ENCODE measurements around the gene IL11RA.

DNA sequence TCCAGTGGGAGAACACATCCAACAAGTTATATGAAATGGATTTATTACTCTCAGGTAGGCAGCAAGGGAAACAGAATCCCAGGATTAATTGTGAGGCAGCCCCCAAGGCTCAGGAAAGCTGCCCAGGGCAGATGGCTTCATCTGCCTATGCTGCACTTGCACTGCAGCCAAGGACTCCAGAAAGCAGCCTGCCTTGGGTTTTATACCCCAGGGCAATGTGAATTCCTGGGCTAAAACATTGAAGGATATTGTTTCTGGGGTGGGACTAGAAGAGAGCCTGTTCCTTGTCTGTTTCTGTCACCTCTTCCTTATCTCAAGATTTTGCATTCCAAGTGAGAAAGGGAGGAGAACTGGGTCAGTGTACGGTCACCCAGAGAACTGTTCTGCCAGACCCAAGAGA is 19.3 kb downstream of the IL11RA start:
- TF ChIP-seq, protein P1, sequence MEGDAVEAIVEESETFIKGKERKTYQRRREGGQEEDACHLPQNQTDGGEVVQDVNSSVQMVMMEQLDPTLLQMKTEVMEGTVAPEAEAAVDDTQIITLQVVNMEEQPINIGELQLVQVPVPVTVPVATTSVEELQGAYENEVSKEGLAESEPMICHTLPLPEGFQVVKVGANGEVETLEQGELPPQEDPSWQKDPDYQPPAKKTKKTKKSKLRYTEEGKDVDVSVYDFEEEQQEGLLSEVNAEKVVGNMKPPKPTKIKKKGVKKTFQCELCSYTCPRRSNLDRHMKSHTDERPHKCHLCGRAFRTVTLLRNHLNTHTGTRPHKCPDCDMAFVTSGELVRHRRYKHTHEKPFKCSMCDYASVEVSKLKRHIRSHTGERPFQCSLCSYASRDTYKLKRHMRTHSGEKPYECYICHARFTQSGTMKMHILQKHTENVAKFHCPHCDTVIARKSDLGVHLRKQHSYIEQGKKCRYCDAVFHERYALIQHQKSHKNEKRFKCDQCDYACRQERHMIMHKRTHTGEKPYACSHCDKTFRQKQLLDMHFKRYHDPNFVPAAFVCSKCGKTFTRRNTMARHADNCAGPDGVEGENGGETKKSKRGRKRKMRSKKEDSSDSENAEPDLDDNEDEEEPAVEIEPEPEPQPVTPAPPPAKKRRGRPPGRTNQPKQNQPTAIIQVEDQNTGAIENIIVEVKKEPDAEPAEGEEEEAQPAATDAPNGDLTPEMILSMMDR (IDR thresholded peaks at IDR 0.05; ENCODE audit: low read depth, low read length), result no peak
- TF ChIP-seq POLR2A (IDR thresholded peaks at IDR 0.05; ENCODE audit: extremely low read depth, insufficient read length) (no peak), MAX (IDR thresholded peaks at IDR 0.05; ENCODE audit: low read depth, low read length) (no peak)
